ENCODE measurements around the gene LRRC15. TPM values are rescaled to one million over a fixed set of nuclear protein-coding genes. Genes with fewer than 3 reads are reported as not detected.

LRRC15 gene
- total RNA-seq, 1 donor from 2014 or later: not detected

- no peak for DNase-seq
- Mint-ChIP-seq H3K36me3 (ENCODE audit: unreplicated experiment) (no peaks in the 10 kb centered on the region), H3K4me1 (ENCODE audit: low read depth, unreplicated experiment) (peaks cover 7% of the 10 kb centered on the region), H3K9me3 (ENCODE audit: unreplicated experiment) (no peaks in the 10 kb centered on the region), H3K4me3 (ENCODE audit: unreplicated experiment) (no peak overlapping the region), H3K27ac (ENCODE audit: unreplicated experiment) (no peak overlapping the region), H3K27me3 (ENCODE audit: unreplicated experiment) (peaks cover 8% of the 10 kb centered on the region)
- TF ChIP-seq CTCF (IDR thresholded peaks at IDR 0.05; ENCODE audit: partially characterized antibody, unreplicated experiment): no peak
These were observed 32.4 kb upstream of the LRRC15 start for GRCh38 chr3:194401868-194402329.

GRCh38 chr3:194401346-194401745, 31.8 kb upstream of the LRRC15 start:
- Mint-ChIP-seq H3K9me3 (ENCODE audit: unreplicated experiment) (no peaks in the 10 kb centered on the region), H3K27me3 (ENCODE audit: unreplicated experiment) (peaks cover 10% of the 10 kb centered on the region), H3K4me1 (ENCODE audit: low read depth, unreplicated experiment) (peaks cover 9% of the 10 kb centered on the region), H3K4me3 (ENCODE audit: unreplicated experiment) (no peak overlapping the region), H3K27ac (ENCODE audit: unreplicated experiment) (peak overlapping the region; percentile 62), H3K36me3 (ENCODE audit: unreplicated experiment) (no peaks in the 10 kb centered on the region)
- TF ChIP-seq CTCF (IDR thresholded peaks at IDR 0.05; ENCODE audit: partially characterized antibody, unreplicated experiment): no peak
- DNase-seq: no peak

GRCh38 chr3:194399874-194400411, 30.4 kb upstream of the LRRC15 start:
- Mint-ChIP-seq H3K4me3 (ENCODE audit: unreplicated experiment) (no peak overlapping the region), H3K27me3 (ENCODE audit: unreplicated experiment) (peaks cover 13% of the 10 kb centered on the region), H3K9me3 (ENCODE audit: unreplicated experiment) (peaks cover 2% of the 10 kb centered on the region), H3K36me3 (ENCODE audit: unreplicated experiment) (no peaks in the 10 kb centered on the region), H3K4me1 (ENCODE audit: low read depth, unreplicated experiment) (peaks cover 12% of the 10 kb centered on the region), H3K27ac (ENCODE audit: unreplicated experiment) (no peak overlapping the region)
- no peak for TF ChIP-seq CTCF (IDR thresholded peaks at IDR 0.05; ENCODE audit: partially characterized antibody, unreplicated experiment)
- no peak for DNase-seq

- Mint-ChIP-seq H3K9me3 (ENCODE audit: unreplicated experiment) (peaks cover 2% of the 10 kb centered on the region), H3K36me3 (ENCODE audit: unreplicated experiment) (no peaks in the 10 kb centered on the region), H3K27ac (ENCODE audit: unreplicated experiment) (no peak within 1 kb of the TSS), H3K4me3 (ENCODE audit: unreplicated experiment) (peak within 1 kb of the TSS; percentile 81), H3K27me3 (ENCODE audit: unreplicated experiment) (peaks cover 13% of the 10 kb centered on the region), H3K4me1 (ENCODE audit: low read depth, unreplicated experiment) (peaks cover 12% of the 10 kb centered on the region)
- TF ChIP-seq CTCF (IDR thresholded peaks at IDR 0.05; ENCODE audit: partially characterized antibody, unreplicated experiment): no peak
- DNase-seq: no peak
These were observed 29.6 kb upstream of the LRRC15 start, which contains the start of gene GP5 for GRCh38 chr3:194399166-194399565. TSS of gene GP5 (minus strand) at chr3:194399266. CDS start at chr3:194398282, 984 bp downstream.

GRCh38 chr3:194397757-194398312, 28.3 kb upstream of the LRRC15 start:
- peaks cover 2% of the 10 kb centered on the region for H3K9me3 Mint-ChIP-seq (ENCODE audit: unreplicated experiment)
- H3K4me3 Mint-ChIP-seq (ENCODE audit: unreplicated experiment): peak overlapping the region; percentile 81
- peak; percentile 49 for DNase-seq
- peaks cover 13% of the 10 kb centered on the region for H3K27me3 Mint-ChIP-seq (ENCODE audit: unreplicated experiment)
- H3K36me3 Mint-ChIP-seq (ENCODE audit: unreplicated experiment): no peaks in the 10 kb centered on the region
- no peak overlapping the region for H3K27ac Mint-ChIP-seq (ENCODE audit: unreplicated experiment)
- TF ChIP-seq CTCF (IDR thresholded peaks at IDR 0.05; ENCODE audit: partially characterized antibody, unreplicated experiment): no peak
- peaks cover 13% of the 10 kb centered on the region for H3K4me1 Mint-ChIP-seq (ENCODE audit: low read depth, unreplicated experiment)
